GM12878 (cell line): ENCODE data around the gene HEG1.

Source experiments
- HDGF ChIP-seq: fragments of 450-650 bp; IDR thresholded peaks from 2 replicates; pipeline ENCODE4 v1.6.1; 2016; ENCODE audit warnings: antibody characterized with exemption
- RBBP5 ChIP-seq: fragments of 200-600 bp; sonication (generic); conservative IDR thresholded peaks from 2 replicates; pipeline ENCODE4 v1.6.1; 2016
- TF ChIP-seq, protein P1 (sequence below), 3 experiments: IDR thresholded peaks in 2 of 3; conservative IDR thresholded peaks in 1 of 3; 2 replicates each; pipeline ENCODE4 v1.5.1; 2011; ENCODE audit warnings: low read depth in 3 of 3, low read length in 3 of 3, mild to moderate bottlenecking in 3 of 3, control low read depth in 2 of 3, moderate library complexity in 2 of 3, inconsistent platforms in 1 of 3, mixed read lengths in 1 of 3; ENCODE audit not compliant: control insufficient read depth in 2 of 3, insufficient read depth in 1 of 3; ENCODE audit errors: extremely low read depth in 1 of 3

DNA sequence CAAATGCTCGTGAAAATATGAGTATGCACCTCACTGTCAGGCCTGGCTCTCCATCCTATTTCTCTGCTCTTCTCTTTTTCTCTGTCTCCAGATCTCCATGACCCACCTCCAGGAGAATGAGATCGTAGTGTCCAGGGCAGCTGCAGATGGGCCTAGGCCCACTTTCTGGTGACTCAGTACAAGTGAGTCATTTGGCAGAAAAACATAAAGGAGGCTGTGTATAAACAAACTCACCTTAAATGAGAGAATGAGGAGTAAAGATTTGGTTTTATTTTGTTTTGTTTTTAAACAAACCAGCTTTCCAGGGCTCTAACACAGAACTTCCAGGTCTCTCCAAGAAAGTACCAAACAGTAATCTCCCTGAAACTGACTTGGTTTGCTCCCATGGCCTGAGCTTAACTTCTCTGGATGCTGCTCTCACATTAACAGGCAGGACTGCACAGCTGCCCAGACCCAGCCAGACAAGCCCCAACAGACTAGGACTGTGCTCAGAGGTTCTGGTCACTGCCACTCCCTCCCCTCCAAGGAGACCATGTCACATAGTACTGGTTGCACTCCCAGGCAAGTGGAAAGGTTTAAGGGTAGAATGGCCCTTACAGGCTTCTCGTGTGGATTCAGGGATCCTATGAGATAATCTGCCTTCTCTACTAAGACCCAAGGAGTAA is 1.5 kb upstream of the HEG1 start:
- TF ChIP-seq HDGF (no peak), RBBP5 (no peak)
- TF ChIP-seq, protein P1, sequence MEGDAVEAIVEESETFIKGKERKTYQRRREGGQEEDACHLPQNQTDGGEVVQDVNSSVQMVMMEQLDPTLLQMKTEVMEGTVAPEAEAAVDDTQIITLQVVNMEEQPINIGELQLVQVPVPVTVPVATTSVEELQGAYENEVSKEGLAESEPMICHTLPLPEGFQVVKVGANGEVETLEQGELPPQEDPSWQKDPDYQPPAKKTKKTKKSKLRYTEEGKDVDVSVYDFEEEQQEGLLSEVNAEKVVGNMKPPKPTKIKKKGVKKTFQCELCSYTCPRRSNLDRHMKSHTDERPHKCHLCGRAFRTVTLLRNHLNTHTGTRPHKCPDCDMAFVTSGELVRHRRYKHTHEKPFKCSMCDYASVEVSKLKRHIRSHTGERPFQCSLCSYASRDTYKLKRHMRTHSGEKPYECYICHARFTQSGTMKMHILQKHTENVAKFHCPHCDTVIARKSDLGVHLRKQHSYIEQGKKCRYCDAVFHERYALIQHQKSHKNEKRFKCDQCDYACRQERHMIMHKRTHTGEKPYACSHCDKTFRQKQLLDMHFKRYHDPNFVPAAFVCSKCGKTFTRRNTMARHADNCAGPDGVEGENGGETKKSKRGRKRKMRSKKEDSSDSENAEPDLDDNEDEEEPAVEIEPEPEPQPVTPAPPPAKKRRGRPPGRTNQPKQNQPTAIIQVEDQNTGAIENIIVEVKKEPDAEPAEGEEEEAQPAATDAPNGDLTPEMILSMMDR (IDR thresholded peaks at IDR 0.05 in 2 of 3, conservative IDR thresholded peaks at IDR 0.05 in 1 of 3; ENCODE audit: control insufficient read depth in 2 of 3, extremely low read depth in 1 of 3, insufficient read depth in 1 of 3, low read depth in 3 of 3, low read length in 3 of 3) = no peak
